PC-9 (cell line): ENCODE measurements around the gene TMTC3.

Source experiments
- EZH2 ChIP-seq: fragments of 200-600 bp; sonication (generic); IDR thresholded peaks from 2 replicates; pipeline ENCODE4 v1.8.0; 2017; ENCODE audit warnings: antibody characterized with exemption, low read depth
- TF ChIP-seq, protein P1 (sequence below): fragments of 200-600 bp; sonication (generic); conservative IDR thresholded peaks from 2 replicates; pipeline ENCODE4 v1.6.1; 2017; ENCODE audit warnings: mixed run types, antibody characterized with exemption, mild to moderate bottlenecking, moderate library complexity

DNA sequence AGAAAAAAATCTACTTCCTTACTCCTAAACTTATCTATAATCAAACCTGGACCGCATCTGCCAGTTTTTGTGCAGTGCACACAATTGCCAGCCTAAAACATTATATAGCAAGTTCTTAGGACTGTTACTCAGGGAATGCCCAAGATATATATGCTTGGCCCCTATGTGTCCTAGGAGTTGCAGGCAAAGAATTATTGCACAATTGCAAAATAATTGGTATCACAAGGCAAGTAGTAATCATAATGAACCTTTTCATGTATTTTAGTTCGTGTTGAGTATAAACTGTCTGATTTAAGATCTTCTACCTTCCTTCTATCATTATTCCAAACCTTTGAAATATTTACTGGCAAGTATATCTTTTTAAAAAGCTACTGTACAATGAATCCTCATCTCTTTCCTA lies 45.5 kb downstream of the TMTC3 start:
- TF ChIP-seq, protein P1, sequence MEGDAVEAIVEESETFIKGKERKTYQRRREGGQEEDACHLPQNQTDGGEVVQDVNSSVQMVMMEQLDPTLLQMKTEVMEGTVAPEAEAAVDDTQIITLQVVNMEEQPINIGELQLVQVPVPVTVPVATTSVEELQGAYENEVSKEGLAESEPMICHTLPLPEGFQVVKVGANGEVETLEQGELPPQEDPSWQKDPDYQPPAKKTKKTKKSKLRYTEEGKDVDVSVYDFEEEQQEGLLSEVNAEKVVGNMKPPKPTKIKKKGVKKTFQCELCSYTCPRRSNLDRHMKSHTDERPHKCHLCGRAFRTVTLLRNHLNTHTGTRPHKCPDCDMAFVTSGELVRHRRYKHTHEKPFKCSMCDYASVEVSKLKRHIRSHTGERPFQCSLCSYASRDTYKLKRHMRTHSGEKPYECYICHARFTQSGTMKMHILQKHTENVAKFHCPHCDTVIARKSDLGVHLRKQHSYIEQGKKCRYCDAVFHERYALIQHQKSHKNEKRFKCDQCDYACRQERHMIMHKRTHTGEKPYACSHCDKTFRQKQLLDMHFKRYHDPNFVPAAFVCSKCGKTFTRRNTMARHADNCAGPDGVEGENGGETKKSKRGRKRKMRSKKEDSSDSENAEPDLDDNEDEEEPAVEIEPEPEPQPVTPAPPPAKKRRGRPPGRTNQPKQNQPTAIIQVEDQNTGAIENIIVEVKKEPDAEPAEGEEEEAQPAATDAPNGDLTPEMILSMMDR, result no peak
- TF ChIP-seq EZH2, result no peak
